ENCODE data around the gene GPC5. TPM values are rescaled to one million over a fixed set of nuclear protein-coding genes. Genes with fewer than 3 reads are reported as not detected.
A peak's percentile ranks its signal among the peaks of the same experiment; 100 is the strongest.

The GPC5 gene
- total RNA-seq, 1 donor from 2014 or later: 10.2 TPM

DNA sequence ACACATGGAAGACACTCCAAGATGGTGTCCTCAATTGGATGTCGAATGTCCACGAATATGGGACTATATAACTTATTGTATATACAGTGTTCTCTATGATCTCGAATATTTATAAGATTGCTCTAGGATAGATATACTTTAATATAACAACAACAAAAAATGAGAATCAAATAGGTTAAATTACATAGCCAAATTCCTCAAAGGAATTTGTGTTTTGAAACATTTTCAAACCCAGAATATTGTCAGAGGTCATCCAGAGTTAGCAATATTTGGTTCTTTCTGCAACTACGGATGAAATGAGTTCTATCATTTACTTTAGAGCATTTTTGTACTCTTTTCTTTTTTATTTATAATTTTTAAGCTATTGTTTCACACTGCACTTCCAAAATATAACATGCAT, 857.8 kb downstream of the GPC5 start:
- Mint-ChIP-seq H3K9me3 (ENCODE audit: unreplicated experiment) (no peaks in the 10 kb centered on the region), H3K36me3 (ENCODE audit: unreplicated experiment) (no peaks in the 10 kb centered on the region), H3K27ac (ENCODE audit: unreplicated experiment) (no peak overlapping the region), H3K4me1 (ENCODE audit: low read depth, unreplicated experiment) (peaks cover 8% of the 10 kb centered on the region), H3K4me3 (ENCODE audit: unreplicated experiment) (no peak overlapping the region), H3K27me3 (ENCODE audit: unreplicated experiment) (no peaks in the 10 kb centered on the region)
- TF ChIP-seq, protein P1, sequence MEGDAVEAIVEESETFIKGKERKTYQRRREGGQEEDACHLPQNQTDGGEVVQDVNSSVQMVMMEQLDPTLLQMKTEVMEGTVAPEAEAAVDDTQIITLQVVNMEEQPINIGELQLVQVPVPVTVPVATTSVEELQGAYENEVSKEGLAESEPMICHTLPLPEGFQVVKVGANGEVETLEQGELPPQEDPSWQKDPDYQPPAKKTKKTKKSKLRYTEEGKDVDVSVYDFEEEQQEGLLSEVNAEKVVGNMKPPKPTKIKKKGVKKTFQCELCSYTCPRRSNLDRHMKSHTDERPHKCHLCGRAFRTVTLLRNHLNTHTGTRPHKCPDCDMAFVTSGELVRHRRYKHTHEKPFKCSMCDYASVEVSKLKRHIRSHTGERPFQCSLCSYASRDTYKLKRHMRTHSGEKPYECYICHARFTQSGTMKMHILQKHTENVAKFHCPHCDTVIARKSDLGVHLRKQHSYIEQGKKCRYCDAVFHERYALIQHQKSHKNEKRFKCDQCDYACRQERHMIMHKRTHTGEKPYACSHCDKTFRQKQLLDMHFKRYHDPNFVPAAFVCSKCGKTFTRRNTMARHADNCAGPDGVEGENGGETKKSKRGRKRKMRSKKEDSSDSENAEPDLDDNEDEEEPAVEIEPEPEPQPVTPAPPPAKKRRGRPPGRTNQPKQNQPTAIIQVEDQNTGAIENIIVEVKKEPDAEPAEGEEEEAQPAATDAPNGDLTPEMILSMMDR (IDR thresholded peaks at IDR 0.05; ENCODE audit: partially characterized antibody, unreplicated experiment): no peak
- DNase-seq: no peak

GRCh38 chr13:92259046-92259445, 860.6 kb downstream of the GPC5 start:
- no peaks in the 10 kb centered on the region for H3K27me3 Mint-ChIP-seq (ENCODE audit: unreplicated experiment)
- H3K9me3 Mint-ChIP-seq (ENCODE audit: unreplicated experiment): no peaks in the 10 kb centered on the region
- no peak overlapping the region for H3K27ac Mint-ChIP-seq (ENCODE audit: unreplicated experiment)
- H3K36me3 Mint-ChIP-seq (ENCODE audit: unreplicated experiment): no peaks in the 10 kb centered on the region
- no peak overlapping the region for H3K4me3 Mint-ChIP-seq (ENCODE audit: unreplicated experiment)
- DNase-seq: no peak
- TF ChIP-seq, protein P1 (IDR thresholded peaks at IDR 0.05; ENCODE audit: partially characterized antibody, unreplicated experiment): no peak
- H3K4me1 Mint-ChIP-seq (ENCODE audit: low read depth, unreplicated experiment): peaks cover 8% of the 10 kb centered on the region

DNA sequence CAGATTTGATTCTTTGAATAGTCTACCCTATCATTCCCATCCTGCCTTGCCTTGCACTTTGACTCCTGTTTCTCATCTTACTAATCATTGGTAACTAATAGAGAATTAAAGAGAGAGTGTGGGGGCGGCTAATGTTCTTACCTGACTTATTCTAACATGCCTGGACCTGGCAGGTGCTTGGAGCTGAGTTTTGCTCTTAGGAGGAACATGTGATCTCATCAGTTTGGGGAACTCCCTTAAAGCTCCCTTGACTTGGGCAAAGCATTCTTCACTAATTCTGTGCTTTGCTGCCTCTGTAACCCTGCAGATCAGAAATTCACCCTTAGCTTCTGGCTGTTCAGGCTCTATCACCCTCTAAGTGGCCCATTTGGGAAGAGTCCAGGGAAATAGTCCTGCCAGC, 861.1 kb downstream of the GPC5 start:
- H3K27me3 Mint-ChIP-seq (ENCODE audit: unreplicated experiment): no peaks in the 10 kb centered on the region
- H3K27ac Mint-ChIP-seq (ENCODE audit: unreplicated experiment): no peak overlapping the region
- no peak overlapping the region for H3K4me3 Mint-ChIP-seq (ENCODE audit: unreplicated experiment)
- H3K4me1 Mint-ChIP-seq (ENCODE audit: low read depth, unreplicated experiment): peaks cover 8% of the 10 kb centered on the region
- TF ChIP-seq, protein P1 (IDR thresholded peaks at IDR 0.05; ENCODE audit: partially characterized antibody, unreplicated experiment): no peak
- H3K9me3 Mint-ChIP-seq (ENCODE audit: unreplicated experiment): no peaks in the 10 kb centered on the region
- DNase-seq: no peak
- H3K36me3 Mint-ChIP-seq (ENCODE audit: unreplicated experiment): no peaks in the 10 kb centered on the region

GRCh38 chr13:92260363-92260762, 861.9 kb downstream of the GPC5 start:
- Mint-ChIP-seq H3K36me3 (ENCODE audit: unreplicated experiment) (no peaks in the 10 kb centered on the region), H3K4me3 (ENCODE audit: unreplicated experiment) (no peak overlapping the region), H3K27ac (ENCODE audit: unreplicated experiment) (peak overlapping the region; percentile 7), H3K27me3 (ENCODE audit: unreplicated experiment) (no peaks in the 10 kb centered on the region), H3K4me1 (ENCODE audit: low read depth, unreplicated experiment) (peaks cover 8% of the 10 kb centered on the region), H3K9me3 (ENCODE audit: unreplicated experiment) (no peaks in the 10 kb centered on the region)
- no peak for DNase-seq
- TF ChIP-seq, protein P1 (IDR thresholded peaks at IDR 0.05; ENCODE audit: partially characterized antibody, unreplicated experiment): no peak

DNA sequence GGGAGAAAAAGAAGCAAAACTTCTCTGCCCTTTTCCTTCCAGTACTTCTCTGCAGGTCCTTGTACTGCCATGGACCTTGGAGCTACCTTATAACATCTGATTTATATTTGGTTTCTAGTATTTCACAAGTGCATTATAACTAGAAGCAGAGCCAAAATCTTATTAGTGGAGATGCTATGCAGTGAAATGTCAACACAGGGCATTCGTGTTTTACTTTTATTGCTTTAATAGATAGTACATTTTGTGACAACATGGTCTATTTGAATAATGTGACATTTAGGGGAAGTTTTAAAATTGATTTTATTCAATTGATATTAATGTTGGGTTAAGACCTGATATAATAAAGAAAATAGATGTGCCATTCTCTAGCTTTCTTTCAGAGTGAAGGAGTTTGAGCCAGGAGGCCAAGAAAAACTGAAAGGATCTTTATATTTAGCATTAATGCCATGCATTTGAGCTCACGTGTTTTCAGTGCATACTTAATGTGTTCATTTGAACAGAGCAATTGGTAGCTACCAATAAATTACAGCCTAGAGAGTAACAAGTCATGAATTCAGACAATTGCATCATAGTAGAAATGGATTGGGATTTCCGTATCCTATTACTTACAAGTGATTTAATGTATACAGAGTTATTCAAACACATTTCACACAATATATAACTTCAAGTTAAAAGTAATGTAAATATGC, 863.8 kb downstream of the GPC5 start:
- TF ChIP-seq, protein P1 (IDR thresholded peaks at IDR 0.05; ENCODE audit: partially characterized antibody, unreplicated experiment): no peak
- no peak overlapping the region for H3K27ac Mint-ChIP-seq (ENCODE audit: unreplicated experiment)
- no peaks in the 10 kb centered on the region for H3K27me3 Mint-ChIP-seq (ENCODE audit: unreplicated experiment)
- peaks cover 8% of the 10 kb centered on the region for H3K4me1 Mint-ChIP-seq (ENCODE audit: low read depth, unreplicated experiment)
- H3K4me3 Mint-ChIP-seq (ENCODE audit: unreplicated experiment): no peak overlapping the region
- no peak for DNase-seq
- no peaks in the 10 kb centered on the region for H3K9me3 Mint-ChIP-seq (ENCODE audit: unreplicated experiment)
- no peaks in the 10 kb centered on the region for H3K36me3 Mint-ChIP-seq (ENCODE audit: unreplicated experiment)

All from glutamatergic neuron (in vitro differentiated cells).